Bronchial epithelial cell (primary cell): ENCODE results near the gene RETREG1. TPM values are rescaled to one million over a fixed set of nuclear protein-coding genes. Genes with fewer than 3 reads are reported as not detected.

Experiments
- DNase-seq: peaks from one replicate; pipeline ENCODE4 v3.0.0-alpha.2; 2010; ENCODE audit warnings: low read depth
- FAIRE-seq: peaks from 2 replicates; lab custom pipeline; 2011; peaks lifted over from hg19 to GRCh38; lab: Jason Lieb, UNC
- H3K27me3 ChIP-seq: 2 replicates; pipeline ENCODE4 v1.5.1; 2011; ENCODE audit warnings: low read length; ENCODE audit not compliant: control insufficient read depth, insufficient read depth
- H3K36me3 ChIP-seq: 2 replicates; pipeline ENCODE4 v1.5.1; 2011; ENCODE audit warnings: low read length; ENCODE audit not compliant: control insufficient read depth, insufficient read depth
- H3K4me3 ChIP-seq: 2 replicates; pipeline ENCODE4 v1.5.1; 2011; ENCODE audit warnings: mild to moderate bottlenecking, low read depth, low read length, control low read depth
- total RNA-seq: library from RNA; depleted of rRNA; stranded (reverse); fragments of >200 nt; gene quantifications from 2 replicates; pipeline ENCODE4 v1.2.1, GENCODE V29; 2014
- TF ChIP-seq, protein P1 (sequence below): IDR thresholded peaks from 2 replicates; pipeline ENCODE4 v1.5.1; 2011; ENCODE audit warnings: mild to moderate bottlenecking, moderate library complexity, low read length, control low read depth, inconsistent platforms; ENCODE audit not compliant: insufficient read depth, severe bottlenecking

RETREG1 gene
- total RNA-seq, 1 donor from 2014 or later: 0.53 TPM

DNA sequence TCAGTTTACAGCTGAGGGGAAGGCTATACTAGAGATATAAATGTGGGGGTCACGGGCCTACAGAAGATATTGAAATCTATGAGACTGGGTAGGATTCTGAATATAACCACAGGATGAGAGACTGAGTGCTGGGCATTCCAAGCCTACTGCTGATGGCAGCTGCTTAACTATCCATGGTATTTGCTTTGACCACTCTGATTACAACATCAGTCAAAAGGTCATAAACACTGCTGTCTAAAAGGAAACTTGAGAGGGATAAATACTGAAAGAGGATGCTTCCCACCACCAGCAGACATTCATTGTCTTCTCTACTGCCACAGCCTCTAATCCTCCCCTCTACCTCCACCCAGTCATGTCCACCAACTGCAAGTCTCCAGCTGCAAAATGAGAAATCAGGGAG is 155.0 kb downstream of the RETREG1 start:
- no peak for DNase-seq
- FAIRE-seq: no peak
- H3K27me3 ChIP-seq: no peaks in the 10 kb centered on the region
- H3K4me3 ChIP-seq: no peak overlapping the region
- TF ChIP-seq, protein P1, sequence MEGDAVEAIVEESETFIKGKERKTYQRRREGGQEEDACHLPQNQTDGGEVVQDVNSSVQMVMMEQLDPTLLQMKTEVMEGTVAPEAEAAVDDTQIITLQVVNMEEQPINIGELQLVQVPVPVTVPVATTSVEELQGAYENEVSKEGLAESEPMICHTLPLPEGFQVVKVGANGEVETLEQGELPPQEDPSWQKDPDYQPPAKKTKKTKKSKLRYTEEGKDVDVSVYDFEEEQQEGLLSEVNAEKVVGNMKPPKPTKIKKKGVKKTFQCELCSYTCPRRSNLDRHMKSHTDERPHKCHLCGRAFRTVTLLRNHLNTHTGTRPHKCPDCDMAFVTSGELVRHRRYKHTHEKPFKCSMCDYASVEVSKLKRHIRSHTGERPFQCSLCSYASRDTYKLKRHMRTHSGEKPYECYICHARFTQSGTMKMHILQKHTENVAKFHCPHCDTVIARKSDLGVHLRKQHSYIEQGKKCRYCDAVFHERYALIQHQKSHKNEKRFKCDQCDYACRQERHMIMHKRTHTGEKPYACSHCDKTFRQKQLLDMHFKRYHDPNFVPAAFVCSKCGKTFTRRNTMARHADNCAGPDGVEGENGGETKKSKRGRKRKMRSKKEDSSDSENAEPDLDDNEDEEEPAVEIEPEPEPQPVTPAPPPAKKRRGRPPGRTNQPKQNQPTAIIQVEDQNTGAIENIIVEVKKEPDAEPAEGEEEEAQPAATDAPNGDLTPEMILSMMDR: no peak
- peaks cover 10% of the 10 kb centered on the region for H3K36me3 ChIP-seq

DNA sequence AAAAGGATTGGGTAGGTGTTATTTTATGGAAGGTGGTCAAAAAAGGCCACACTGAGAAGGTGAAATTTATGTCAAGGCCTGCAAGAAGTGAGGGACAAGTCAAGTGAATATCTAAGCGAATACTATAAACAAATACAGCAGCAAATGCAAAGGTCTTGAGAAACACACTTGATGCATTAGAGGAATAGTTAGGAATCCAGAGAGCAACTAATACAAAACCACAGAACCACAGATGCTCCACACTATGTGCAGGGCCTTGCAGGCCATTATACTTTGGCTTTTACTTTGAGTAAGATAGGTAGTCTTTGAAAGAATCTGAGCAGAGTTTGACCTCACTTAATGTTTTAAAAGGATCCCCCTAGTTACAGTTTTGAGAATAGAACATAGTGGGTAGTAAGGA is 155.8 kb downstream of the RETREG1 start:
- TF ChIP-seq, protein P1: no peak
- no peak for FAIRE-seq

DNA sequence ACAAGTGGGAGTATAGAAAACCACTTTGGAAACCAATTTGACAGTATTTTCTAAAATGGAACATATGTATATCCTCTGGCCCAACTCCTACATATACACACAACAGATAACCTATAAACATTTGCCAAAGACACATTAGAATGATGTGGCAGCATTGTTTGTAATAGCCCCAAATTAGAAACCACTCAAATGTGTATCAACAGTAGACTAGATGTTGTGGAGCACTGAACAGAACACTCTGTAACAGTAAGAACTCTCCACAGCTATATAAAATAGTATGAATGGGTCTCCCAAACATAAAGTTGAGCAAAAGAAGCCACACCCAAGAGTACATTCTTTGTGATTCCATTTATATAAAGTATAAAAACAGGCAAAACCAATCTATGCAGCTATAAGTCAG is 157.3 kb downstream of the RETREG1 start:
- no peak overlapping the region for H3K4me3 ChIP-seq
- no peak for DNase-seq
- peaks cover 14% of the 10 kb centered on the region for H3K36me3 ChIP-seq
- FAIRE-seq: no peak
- TF ChIP-seq, protein P1: no peak
- H3K27me3 ChIP-seq: no peaks in the 10 kb centered on the region

More for the DNA sequence above, 155.8 kb downstream of the RETREG1 start:
- Histone ChIP-seq H3K27me3 (no peaks in the 10 kb centered on the region), H3K4me3 (no peak overlapping the region), H3K36me3 (peaks cover 10% of the 10 kb centered on the region)
- DNase-seq: no peak

DNA sequence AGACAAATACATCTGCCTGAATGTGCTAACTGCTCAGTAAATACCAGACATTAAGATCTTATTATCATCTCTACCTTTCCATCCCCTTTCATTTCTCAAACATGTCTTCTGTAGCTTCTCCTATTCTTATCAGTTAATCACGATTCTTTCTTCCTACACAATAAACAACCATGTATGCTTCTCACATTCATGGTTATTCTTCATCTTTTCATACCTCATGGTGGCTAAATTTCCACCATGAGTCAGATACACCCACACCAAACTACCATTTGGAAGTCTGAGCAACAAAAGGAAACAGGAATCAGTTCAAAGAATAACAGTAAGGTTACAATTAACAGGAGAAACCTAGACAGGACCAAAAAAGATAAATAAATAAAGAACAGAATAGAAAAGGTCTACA is 158.9 kb downstream of the RETREG1 start:
- no peak for FAIRE-seq
- no peaks in the 10 kb centered on the region for H3K27me3 ChIP-seq
- H3K36me3 ChIP-seq: peaks cover 12% of the 10 kb centered on the region
- TF ChIP-seq, protein P1: no peak
- DNase-seq: peak; percentile 48
- no peak overlapping the region for H3K4me3 ChIP-seq

DNA sequence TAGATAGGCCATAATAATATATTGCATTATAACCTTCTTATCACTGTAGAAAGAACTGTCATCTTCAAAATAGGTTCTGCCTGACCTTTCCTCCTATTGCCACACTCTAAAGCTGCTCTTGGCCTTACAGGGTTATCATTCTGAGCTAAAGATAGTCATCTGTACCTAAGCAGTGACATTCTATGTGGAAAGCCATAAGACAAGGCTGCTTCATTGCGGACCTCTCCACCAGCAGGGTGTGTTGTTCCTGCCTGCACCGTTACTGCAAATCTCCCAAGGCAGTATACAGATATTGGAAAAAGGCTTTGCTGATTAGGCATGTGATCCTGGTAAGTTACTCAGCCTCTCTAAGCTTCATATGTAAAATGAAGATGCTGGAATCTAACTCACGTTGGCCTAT is 159.3 kb downstream of the RETREG1 start:
- Histone ChIP-seq H3K4me3 (no peak overlapping the region), H3K27me3 (no peaks in the 10 kb centered on the region), H3K36me3 (peaks cover 10% of the 10 kb centered on the region)
- FAIRE-seq (no peak), DNase-seq (no peak)
- TF ChIP-seq, protein P1: no peak
